Osteoblast (primary cell): ENCODE data around the gene ULK4. TPM values are rescaled to one million over a fixed set of nuclear protein-coding genes. Genes with fewer than 3 reads are reported as not detected.
"Not testable (repeated sequence)": the region's sequence is repeated elsewhere in the genome, so short reads cannot be mapped to it uniquely, and the experiment has no call there.

Experiments used
- DNase-seq: peaks from one replicate; pipeline ENCODE4 v3.0.0; 2011; ENCODE audit warnings: low spot score, mixed read lengths; ENCODE audit not compliant: insufficient read length; ENCODE audit errors: missing footprints
- H2AFZ ChIP-seq: 2 replicates; pipeline ENCODE4 v1.6.0; 2011; ENCODE audit warnings: mild to moderate bottlenecking, low read length
- H3K27ac ChIP-seq: 2 replicates; pipeline ENCODE4 v1.5.1; 2011; ENCODE audit warnings: mild to moderate bottlenecking, low read depth, low read length, moderate library complexity
- H3K27me3 ChIP-seq: 2 replicates; pipeline ENCODE4 v1.6.0; 2012; ENCODE audit warnings: mild to moderate bottlenecking, control low read depth, inconsistent platforms, low read length, moderate library complexity; ENCODE audit not compliant: insufficient read depth
- H3K36me3 ChIP-seq: 2 replicates; pipeline ENCODE4 v1.5.1; 2011; ENCODE audit warnings: mild to moderate bottlenecking, low read length, control low read depth, moderate library complexity; ENCODE audit not compliant: insufficient read depth
- H3K4me1 ChIP-seq: 2 replicates; pipeline ENCODE4 v1.5.1; 2011; ENCODE audit warnings: mild to moderate bottlenecking, low read length, control low read depth, moderate library complexity; ENCODE audit not compliant: insufficient read depth
- H3K4me2 ChIP-seq: 2 replicates; pipeline ENCODE4 v1.6.0; 2011; ENCODE audit warnings: mild to moderate bottlenecking, low read length; ENCODE audit not compliant: insufficient read depth
- H3K4me3 ChIP-seq: fragments of 200-600 bp; sonication (generic); 3 replicates; pipeline ENCODE4 v1.5.1; 2012; ENCODE audit warnings: mild to moderate bottlenecking, low read length, inconsistent platforms; ENCODE audit not compliant: insufficient read depth
- H3K79me2 ChIP-seq: 2 replicates; pipeline ENCODE4 v1.6.0; 2012; ENCODE audit warnings: mild to moderate bottlenecking, low read length, control low read depth, inconsistent platforms; ENCODE audit not compliant: insufficient read depth
- H3K9me3 ChIP-seq: 2 replicates; pipeline ENCODE4 v1.5.1; 2011; ENCODE audit warnings: low read depth, low read length, control low read depth
- H4K20me1 ChIP-seq: 2 replicates; pipeline ENCODE4 v1.6.0; 2012; ENCODE audit warnings: mild to moderate bottlenecking, low read length, control low read depth; ENCODE audit not compliant: insufficient read depth
- CTCF ChIP-seq: IDR thresholded peaks from 2 replicates; pipeline ENCODE4 v1.5.1; 2011; ENCODE audit warnings: mild to moderate bottlenecking, low read depth, low read length, moderate library complexity; ENCODE audit errors: extremely low read depth
- total RNA-seq: library from RNA; depleted of rRNA; stranded (reverse); fragments of >200 nt; gene quantifications from 2 replicates; pipeline ENCODE4 v1.2.3, GENCODE V29; 2012

ULK4 gene
- total RNA-seq, 1 donor: 20.6 TPM

GRCh38 chr3:41565948-41566514 lies 395.9 kb downstream of the ULK4 start:
- H3K79me2 ChIP-seq: no peaks in the 10 kb centered on the region
- H3K4me1 ChIP-seq: no peaks in the 10 kb centered on the region
- H3K27ac ChIP-seq: no peak overlapping the region
- no peaks in the 10 kb centered on the region for H3K36me3 ChIP-seq
- H3K4me2 ChIP-seq: no peak overlapping the region
- no peaks in the 10 kb centered on the region for H4K20me1 ChIP-seq
- no peak overlapping the region for H3K4me3 ChIP-seq
- TF ChIP-seq CTCF: no peak
- H3K9me3 ChIP-seq: no peaks in the 10 kb centered on the region
- no peak for DNase-seq
- no peak overlapping the region for H2AFZ ChIP-seq
- no peaks in the 10 kb centered on the region for H3K27me3 ChIP-seq

- H3K36me3 ChIP-seq: no peaks in the 10 kb centered on the region
- no peaks in the 10 kb centered on the region for H4K20me1 ChIP-seq
- no peaks in the 10 kb centered on the region for H3K4me1 ChIP-seq
- no peaks in the 10 kb centered on the region for H3K79me2 ChIP-seq
- no peaks in the 10 kb centered on the region for H3K9me3 ChIP-seq
- no peak overlapping the region for H3K27ac ChIP-seq
- H3K4me2 ChIP-seq: no peak overlapping the region
- no peak overlapping the region for H2AFZ ChIP-seq
- TF ChIP-seq CTCF: no peak
- no peak for DNase-seq
- no peaks in the 10 kb centered on the region for H3K27me3 ChIP-seq
- H3K4me3 ChIP-seq: no peak overlapping the region
Observed at GRCh38 chr3:41565003-41565402, 396.9 kb downstream of the ULK4 start.

- not testable (repeated sequence) for H4K20me1 ChIP-seq, H3K4me2 ChIP-seq, H2AFZ ChIP-seq, H3K36me3 ChIP-seq, H3K4me3 ChIP-seq, H3K79me2 ChIP-seq, H3K27ac ChIP-seq, DNase-seq, H3K4me1 ChIP-seq, H3K9me3 ChIP-seq, H3K27me3 ChIP-seq
Observed at GRCh38 chr3:41556245-41556644, 405.7 kb downstream of the ULK4 start.

- H3K27ac ChIP-seq: no peak overlapping the region
- H2AFZ ChIP-seq: no peak overlapping the region
- no peak for TF ChIP-seq CTCF
- no peaks in the 10 kb centered on the region for H3K9me3 ChIP-seq
- H3K4me2 ChIP-seq: no peak overlapping the region
- no peaks in the 10 kb centered on the region for H3K79me2 ChIP-seq
- no peaks in the 10 kb centered on the region for H4K20me1 ChIP-seq
- no peak overlapping the region for H3K4me3 ChIP-seq
- no peaks in the 10 kb centered on the region for H3K27me3 ChIP-seq
- DNase-seq: no peak
- H3K36me3 ChIP-seq: no peaks in the 10 kb centered on the region
- no peaks in the 10 kb centered on the region for H3K4me1 ChIP-seq
Observed at GRCh38 chr3:41532976-41533375, 428.9 kb downstream of the ULK4 start.
